Muscle of leg (tissue), 16 donors: ENCODE results near the gene PCBD2. TPM values are rescaled to one million over a fixed set of nuclear protein-coding genes. Genes with fewer than 3 reads are reported as not detected.
"Not testable (repeated sequence)": the region's sequence is repeated elsewhere in the genome, so short reads cannot be mapped to it uniquely, and the experiment has no call there.

Experiments used
- DNase-seq: peaks from one replicate; pipeline ENCODE4 v3.0.0; 2013
- H3K27ac ChIP-seq: one replicate; pipeline ENCODE4 v1.5.1; 2013; ENCODE audit warnings: mild to moderate bottlenecking, low read length, control low read depth
- H3K27me3 ChIP-seq: one replicate; pipeline ENCODE4 v1.6.1; 2013; ENCODE audit warnings: low read length; ENCODE audit not compliant: control insufficient read depth, insufficient read depth
- H3K36me3 ChIP-seq: one replicate; pipeline ENCODE4 v1.6.1; 2013; ENCODE audit warnings: low read length; ENCODE audit not compliant: control insufficient read depth, insufficient read depth
- H3K4me1 ChIP-seq: one replicate; pipeline ENCODE4 v1.6.1; 2013; ENCODE audit warnings: low read length; ENCODE audit not compliant: control insufficient read depth, insufficient read depth
- H3K4me3 ChIP-seq: one replicate; pipeline ENCODE4 v1.5.1; 2013; ENCODE audit warnings: low read length, control low read depth
- H3K9me3 ChIP-seq: replicated peaks from 2 replicates; pipeline ENCODE4 v1.6.1; 2013; ENCODE audit warnings: low read depth, low read length; ENCODE audit not compliant: control insufficient read depth
- WGBS: methylation state at CpG from one replicate; pipeline ENCODE4 v1.1.5; 2013; ENCODE audit warnings: missing lambda C conversion rate; ENCODE audit not compliant: insufficient coverage; 5-methylcytosine and 5-hydroxymethylcytosine counted together
- long read RNA-seq, 11 donors: transcript quantifications; one replicate each; lab custom pipeline, GENCODE V29; 2026
- polyA plus RNA-seq, 8 donors: library from polyadenylated mRNA; unstranded; fragments of 120-200 nt; gene quantifications; one replicate each; pipeline versions ENCODE4 v1.2.1 to v1.2.3, GENCODE V29; 2013; ENCODE audit warnings: inconsistent platforms in 1 of 8, low replicate concordance in 1 of 8; ENCODE audit not compliant: insufficient read length in 8 of 8, insufficient read depth in 1 of 8
- total RNA-seq: library from RNA; stranded (reverse); fragments of 120-200 nt; gene quantifications from one replicate; pipeline ENCODE4 v1.2.4, GENCODE V29; 2013

The PCBD2 gene
- total RNA-seq (8.9 TPM), polyA plus RNA-seq (10 to 100 TPM in 3 of 8 donors, 1 to 10 TPM in 5; 7.3 to 12.3 (median 9.2) TPM)
- long read RNA-seq, donor 1, partial matches to known transcripts = 0 of 1 reads
- long read RNA-seq, donor 1, other reads (novel, unspliced or antisense) = 0 of 1 reads
- long read RNA-seq, donor 2, partial matches to known transcripts = 0 of 1 reads
- long read RNA-seq, donor 2, other reads (novel, unspliced or antisense) = 0 of 1 reads
- long read RNA-seq, donor 3, partial matches to known transcripts = 17 of 21 reads
- long read RNA-seq, donor 3, other reads (novel, unspliced or antisense) = 0 of 21 reads
- long read RNA-seq, donor 4, partial matches to known transcripts = 0 of 1 reads
- long read RNA-seq, donor 4, other reads (novel, unspliced or antisense) = 0 of 1 reads
- long read RNA-seq, donor 5, transcript PCBD2-201 (4 exons, 1,223 nt) = major isoform, 5 of 5 reads
- long read RNA-seq, donor 5, partial matches to known transcripts = 0 of 5 reads
- long read RNA-seq, donor 5, other reads (novel, unspliced or antisense) = 0 of 5 reads
- long read RNA-seq, donor 6, partial matches to known transcripts = 0 of 3 reads
- long read RNA-seq, donor 6, other reads (novel, unspliced or antisense) = 0 of 3 reads
- long read RNA-seq, donor 7, transcript PCBD2-201 (4 exons, 1,223 nt) = major isoform, 6 of 6 reads
- long read RNA-seq, donor 7, partial matches to known transcripts = 0 of 6 reads
- long read RNA-seq, donor 7, other reads (novel, unspliced or antisense) = 0 of 6 reads
- long read RNA-seq, donor 8, partial matches to known transcripts = 0 of 1 reads
- long read RNA-seq, donor 8, other reads (novel, unspliced or antisense) = 0 of 1 reads
- long read RNA-seq, donor 9, partial matches to known transcripts = 0 of 2 reads
- long read RNA-seq, donor 9, other reads (novel, unspliced or antisense) = 0 of 2 reads
- long read RNA-seq, donor 10, transcript PCBD2-201 (4 exons, 1,223 nt) = major isoform, 6 of 6 reads
- long read RNA-seq, donor 10, partial matches to known transcripts = 0 of 6 reads
- long read RNA-seq, donor 10, other reads (novel, unspliced or antisense) = 0 of 6 reads
- long read RNA-seq, donor 11, partial matches to known transcripts = 0 of 3 reads
- long read RNA-seq, donor 11, other reads (novel, unspliced or antisense) = 0 of 3 reads

DNA sequence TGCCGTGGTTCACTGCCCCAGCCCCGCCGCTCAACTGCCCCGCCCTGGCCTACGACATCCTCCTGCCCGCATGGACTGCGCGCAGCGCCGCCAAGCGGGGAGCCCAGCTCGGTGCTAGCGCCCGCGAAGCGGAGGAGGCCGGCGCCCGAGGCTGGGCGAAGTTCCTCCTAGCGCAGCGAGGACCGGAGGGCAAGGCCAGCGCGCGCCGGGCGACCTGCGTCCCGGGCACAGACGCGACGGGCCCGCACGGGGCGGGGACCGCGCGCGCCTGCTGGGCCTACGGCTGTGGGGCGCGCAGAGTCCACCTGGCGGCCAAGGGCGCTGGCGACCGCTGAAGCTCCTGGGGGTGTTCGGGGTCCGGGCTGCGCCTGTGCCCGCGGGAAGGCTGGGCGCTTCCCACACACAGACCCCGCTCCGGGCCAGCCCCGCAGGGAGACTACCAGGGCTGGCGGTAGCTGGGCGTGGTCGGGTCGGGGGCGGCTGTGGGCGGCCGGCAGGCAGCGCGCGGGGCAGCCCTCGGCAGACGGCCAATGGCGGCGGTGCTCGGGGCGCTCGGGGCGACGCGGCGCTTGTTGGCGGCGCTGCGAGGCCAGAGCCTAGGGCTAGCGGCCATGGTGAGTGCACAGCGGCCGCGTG is at the start of gene PCBD2:
PCBD2 (plus strand) TSS at position 522 of the 636 bp plus-strand sequence; CDS start at position 531, 9 bp downstream.
- Histone ChIP-seq H3K4me3 (peak within 1 kb of the TSS; percentile 86), H3K36me3 (peaks cover 14% of the 10 kb centered on the region), H3K4me1 (no peaks in the 10 kb centered on the region), H3K9me3 (no peaks in the 10 kb centered on the region), H3K27ac (peak within 1 kb of the TSS; percentile 95), H3K27me3 (no peaks in the 10 kb centered on the region)
- under 1% methylated on average over 84 of the region's 84 CpGs for WGBS
- peak; percentile 95 for DNase-seq

DNA sequence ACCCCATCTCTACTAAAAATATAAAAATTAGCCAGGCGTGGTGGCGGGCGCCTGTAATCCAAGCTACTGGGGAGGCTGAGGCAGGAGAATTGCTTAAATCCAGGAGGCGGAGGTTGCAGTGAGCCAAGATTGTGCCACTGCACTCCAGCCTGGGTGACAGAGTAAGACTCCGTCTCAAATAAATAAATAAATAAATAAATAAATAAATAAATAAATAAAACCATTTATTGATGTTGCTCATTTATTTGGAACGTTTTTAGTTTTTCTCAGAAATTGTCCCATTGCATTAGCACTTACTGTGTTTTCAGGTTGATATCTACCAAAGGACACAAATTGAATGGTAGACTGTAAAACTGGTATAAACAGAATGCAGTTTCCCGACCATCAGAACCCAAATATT is 48.5 kb upstream of the PCBD2 start:
- H3K9me3 ChIP-seq, H3K4me3 ChIP-seq, H3K4me1 ChIP-seq, H3K27me3 ChIP-seq, H3K27ac ChIP-seq, DNase-seq: not testable (repeated sequence)
- H3K36me3 ChIP-seq = peaks cover 29% of the 10 kb centered on the region
- WGBS = no CpG with 5 or more reads among the region's 7 CpGs

DNA sequence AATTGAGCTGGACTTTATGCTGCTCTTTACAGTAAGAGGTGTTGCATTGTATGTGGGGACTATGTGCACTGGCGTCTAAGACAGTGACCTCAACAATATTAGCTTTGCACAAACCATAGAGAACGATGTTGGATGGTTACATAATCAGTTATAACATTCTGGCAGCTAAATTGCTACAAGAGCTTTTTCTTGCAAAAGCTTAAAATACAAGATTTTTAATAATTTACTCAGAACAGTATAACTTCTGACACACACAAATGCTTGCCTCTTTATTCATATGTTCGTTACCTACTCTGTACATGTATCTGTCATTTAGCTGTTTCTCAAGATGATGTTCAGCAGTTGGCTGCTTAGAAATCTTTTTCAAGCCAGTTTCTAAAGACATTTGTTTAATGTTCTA is 47.5 kb upstream of the PCBD2 start:
- Histone ChIP-seq H3K27ac (no peak overlapping the region), H3K27me3 (no peaks in the 10 kb centered on the region), H3K36me3 (peaks cover 29% of the 10 kb centered on the region), H3K4me3 (no peak overlapping the region), H3K9me3 (no peaks in the 10 kb centered on the region), H3K4me1 (no peaks in the 10 kb centered on the region)
- WGBS = no CpG with 5 or more reads among the region's 3 CpGs
- no peak for DNase-seq

DNA sequence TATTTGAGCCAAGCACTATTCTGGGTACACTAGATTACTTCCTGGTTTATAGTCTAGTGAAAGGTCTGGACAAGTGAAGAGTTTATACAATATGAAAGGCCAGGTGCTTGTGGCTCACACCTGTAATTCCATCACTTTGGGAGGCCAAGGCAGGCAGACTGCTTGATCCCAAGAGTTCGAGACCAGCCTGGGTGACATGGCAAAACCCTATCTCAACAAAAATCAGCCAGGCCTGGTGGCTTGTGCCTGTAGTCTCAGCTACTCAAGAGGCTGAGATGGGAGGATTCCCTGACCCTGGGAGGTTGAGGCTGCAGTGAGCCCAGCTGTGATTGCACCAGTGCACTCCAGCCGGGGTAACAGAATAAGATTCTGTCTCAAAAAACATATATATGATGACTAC is 40.2 kb upstream of the PCBD2 start:
- DNase-seq = no peak
- H3K4me3 ChIP-seq = no peak overlapping the region
- no peaks in the 10 kb centered on the region for H3K27me3 ChIP-seq
- no peaks in the 10 kb centered on the region for H3K4me1 ChIP-seq
- peaks cover 10% of the 10 kb centered on the region for H3K36me3 ChIP-seq
- no peaks in the 10 kb centered on the region for H3K9me3 ChIP-seq
- no peak overlapping the region for H3K27ac ChIP-seq
- no CpG with 5 or more reads among the region's 2 CpGs for WGBS

DNA sequence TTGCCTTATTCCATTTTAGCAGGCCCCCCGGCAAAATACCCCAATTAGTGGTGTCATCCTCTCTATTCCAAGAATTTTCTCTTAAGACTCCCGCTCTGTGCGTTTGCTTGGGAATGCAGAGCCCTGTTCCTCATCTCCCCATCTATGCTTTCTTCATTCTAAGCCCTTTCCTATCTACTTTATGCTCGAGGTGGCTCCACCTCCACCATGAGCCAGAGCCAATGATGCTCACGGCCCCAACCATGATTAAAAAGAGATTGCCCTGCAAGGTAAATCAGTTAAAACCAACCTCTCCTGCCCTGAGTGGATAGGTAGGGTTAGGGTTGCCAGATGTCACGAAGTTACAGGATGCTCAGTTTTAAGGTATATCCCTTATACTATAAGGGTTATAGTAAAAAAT is 31.4 kb upstream of the PCBD2 start:
- no peak for DNase-seq
- H3K9me3 ChIP-seq = no peaks in the 10 kb centered on the region

DNA sequence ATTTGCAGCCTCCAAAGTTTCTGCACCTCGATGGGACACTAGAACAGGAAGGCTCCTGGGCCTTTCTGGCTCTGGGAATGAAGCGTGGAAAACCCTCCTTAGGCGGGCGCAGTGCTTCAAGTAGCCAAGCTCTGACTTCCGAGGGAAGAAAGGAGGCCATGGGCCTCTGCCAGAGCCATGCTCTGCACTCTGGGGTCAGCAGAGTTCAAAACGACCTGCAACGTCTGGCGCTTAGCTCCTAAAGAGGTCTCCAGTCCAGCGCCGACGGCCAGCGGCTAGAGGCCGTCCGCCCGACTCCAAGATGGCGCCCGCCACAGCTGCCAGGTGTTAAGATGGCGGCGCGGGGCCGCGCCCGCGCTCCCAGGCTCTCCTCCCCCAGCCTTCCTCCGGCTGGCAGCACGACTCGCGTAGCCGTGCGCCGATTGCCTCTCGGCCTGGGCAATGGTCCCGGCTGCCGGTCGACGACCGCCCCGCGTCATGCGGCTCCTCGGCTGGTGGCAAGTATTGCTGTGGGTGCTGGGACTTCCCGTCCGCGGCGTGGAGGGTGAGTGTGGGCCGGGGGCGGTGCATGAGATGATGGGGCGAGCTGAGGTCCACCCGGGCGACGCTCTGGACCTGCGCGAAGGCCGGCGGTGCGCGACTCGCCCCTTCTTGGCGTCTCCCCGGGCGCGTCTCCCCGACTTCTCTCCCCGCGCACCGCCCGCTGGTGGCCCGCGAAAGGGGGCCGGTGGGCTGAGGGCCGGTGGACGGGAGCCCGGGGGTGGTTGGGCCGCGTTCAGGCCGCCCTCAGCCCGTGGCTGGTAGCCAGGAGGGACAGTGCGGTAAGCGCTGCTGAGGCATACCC is 30.7 kb upstream of the PCBD2 start, which contains the start of gene TXNDC15:
TXNDC15 (plus strand) TSS at position 385 of the 844 bp plus-strand sequence; CDS start at position 442, 57 bp downstream.
- Histone ChIP-seq H3K9me3 (no peaks in the 10 kb centered on the region), H3K4me3 (peak within 1 kb of the TSS; percentile 93), H3K36me3 (peaks cover 7% of the 10 kb centered on the region), H3K4me1 (peaks cover 13% of the 10 kb centered on the region), H3K27me3 (no peaks in the 10 kb centered on the region), H3K27ac (peak within 1 kb of the TSS; percentile 98)
- WGBS = 3% methylated on average over 69 of the region's 79 CpGs
- DNase-seq = peak; percentile 95

More for the DNA sequence above, 31.4 kb upstream of the PCBD2 start:
- H3K27ac ChIP-seq = peak overlapping the region; percentile 98
- WGBS = 93% methylated on average over 3 of the region's 6 CpGs
- peaks cover 7% of the 10 kb centered on the region for H3K36me3 ChIP-seq
- no peak overlapping the region for H3K4me3 ChIP-seq
- peaks cover 13% of the 10 kb centered on the region for H3K4me1 ChIP-seq
- H3K27me3 ChIP-seq = no peaks in the 10 kb centered on the region

DNA sequence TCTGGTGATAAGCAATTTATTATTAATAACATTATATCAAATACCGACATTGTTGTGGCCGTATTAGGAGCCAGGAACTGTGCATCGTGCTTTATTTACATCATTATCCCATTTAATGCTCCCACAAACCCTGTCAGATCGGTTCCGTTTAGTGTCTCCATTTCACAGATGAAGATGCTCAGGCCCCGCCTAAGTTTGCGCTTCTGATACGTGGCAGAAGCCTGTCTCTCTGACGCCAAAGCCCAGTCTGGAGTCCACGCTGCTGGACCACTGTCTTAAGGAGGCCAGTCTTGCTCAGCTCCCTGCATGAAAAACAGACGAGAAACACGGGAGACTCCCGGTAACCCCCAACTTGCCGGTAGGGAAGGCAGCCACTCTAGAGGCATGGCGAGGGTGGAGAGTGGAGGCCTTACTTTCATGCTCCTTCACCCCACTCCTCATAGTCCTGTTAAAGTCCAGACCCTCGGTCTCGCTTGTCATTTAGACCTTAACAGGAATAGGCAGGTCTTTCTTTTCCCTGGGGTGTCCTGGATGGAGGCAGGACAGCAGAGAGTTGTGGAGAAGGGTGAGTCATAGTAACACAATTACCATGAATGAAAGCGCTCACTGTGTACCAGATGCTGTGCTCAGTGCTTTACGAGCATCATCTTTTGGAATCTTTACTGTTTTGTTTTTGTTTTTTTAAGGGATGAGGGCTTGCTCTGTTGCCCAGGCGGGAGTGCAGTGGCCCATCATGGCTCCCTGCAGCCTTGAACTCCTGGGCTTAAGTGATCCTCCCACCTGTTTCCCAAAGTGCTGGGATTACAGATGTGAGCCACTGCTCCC is 29.9 kb upstream of the PCBD2 start:
- H3K9me3 ChIP-seq = no peaks in the 10 kb centered on the region
- DNase-seq = peak; percentile 98
- peaks cover 13% of the 10 kb centered on the region for H3K4me1 ChIP-seq
- 4% methylated on average over 10 of the region's 20 CpGs for WGBS
- H3K27ac ChIP-seq = peak overlapping the region; percentile 98
- no peaks in the 10 kb centered on the region for H3K27me3 ChIP-seq
- peaks cover 7% of the 10 kb centered on the region for H3K36me3 ChIP-seq
- peak overlapping the region; percentile 93 for H3K4me3 ChIP-seq

DNA sequence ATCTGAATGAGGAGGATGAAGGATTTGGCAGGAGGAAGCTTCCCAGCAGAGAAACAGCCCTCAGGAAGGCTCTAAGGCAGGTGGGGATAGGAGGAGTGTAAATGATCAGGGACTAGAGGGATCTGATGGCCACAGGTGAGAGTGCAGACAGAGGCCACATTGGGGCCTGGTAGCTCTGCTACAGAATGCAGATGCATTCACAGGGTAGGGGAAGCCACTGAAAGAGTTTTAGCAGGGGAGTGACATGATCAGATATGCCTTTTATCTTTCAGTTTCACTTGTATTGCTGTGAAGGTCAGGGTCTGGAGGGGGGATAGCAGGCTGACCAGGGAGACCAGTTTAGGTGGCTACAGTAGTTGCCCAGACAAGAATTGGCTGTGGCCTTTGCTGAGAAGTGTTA is 27.8 kb upstream of the PCBD2 start:
- Histone ChIP-seq H3K27ac (no peak overlapping the region), H3K4me3 (no peak overlapping the region), H3K9me3 (no peaks in the 10 kb centered on the region), H3K4me1 (peaks cover 13% of the 10 kb centered on the region), H3K36me3 (peaks cover 7% of the 10 kb centered on the region), H3K27me3 (no peaks in the 10 kb centered on the region)
- DNase-seq = no peak
